Measurements from ENCODE around the gene SCYL2.

- TF ChIP-seq TBL1XR1 (IDR thresholded peaks at IDR 0.05; ENCODE audit: low read depth, low read length) (no peak), CTCF (IDR thresholded peaks at IDR 0.05 in 2 of 3, conservative IDR thresholded peaks at IDR 0.05 in 1 of 3; ENCODE audit: control insufficient read depth in 2 of 3, extremely low read depth in 1 of 3, insufficient read depth in 1 of 3, low read depth in 3 of 3, low read length in 3 of 3) (no peak), SMARCA5 (IDR thresholded peaks at IDR 0.05) (no peak), ZBTB4 (CRISPR knock-in tag; IDR thresholded peaks at IDR 0.05) (no peak), POLR2A (IDR thresholded peaks at IDR 0.05; ENCODE audit: low read depth, low read length) (no peak), SRF (IDR thresholded peaks at IDR 0.05; ENCODE audit: low read depth in 2 of 2, low read length in 2 of 2) (no peak), NR2F1 (conservative IDR thresholded peaks at IDR 0.05) (no peak), CHD2 (IDR thresholded peaks at IDR 0.05; ENCODE audit: borderline replicate concordance, low read depth, low read length) (no peak), POLR2AphosphoS5 (IDR thresholded peaks at IDR 0.05; ENCODE audit: low read length) (no peak), RAD21 (IDR thresholded peaks at IDR 0.05; ENCODE audit: insufficient read depth, low read depth, low read length) (no peak), EGR1 (IDR thresholded peaks at IDR 0.05; ENCODE audit: borderline replicate concordance in 1 of 2, low read depth in 2 of 2, low read length in 2 of 2) (no peak), POLR2AphosphoS2 (IDR thresholded peaks at IDR 0.05; ENCODE audit: low read depth, low read length) (no peak)
These were observed 70.3 kb downstream of the SCYL2 start for GRCh38 chr12:100337299-100337698.

Measured in GM12878 (cell line).